ENCODE data around the gene LSM10. TPM values are rescaled to one million over a fixed set of nuclear protein-coding genes. Genes with fewer than 3 reads are reported as not detected.
A peak's percentile ranks its signal among the peaks of the same experiment; 100 is the strongest.

Gene LSM10
- total RNA-seq, 1 experiment from 2014 or later: 42.2 TPM

DNA sequence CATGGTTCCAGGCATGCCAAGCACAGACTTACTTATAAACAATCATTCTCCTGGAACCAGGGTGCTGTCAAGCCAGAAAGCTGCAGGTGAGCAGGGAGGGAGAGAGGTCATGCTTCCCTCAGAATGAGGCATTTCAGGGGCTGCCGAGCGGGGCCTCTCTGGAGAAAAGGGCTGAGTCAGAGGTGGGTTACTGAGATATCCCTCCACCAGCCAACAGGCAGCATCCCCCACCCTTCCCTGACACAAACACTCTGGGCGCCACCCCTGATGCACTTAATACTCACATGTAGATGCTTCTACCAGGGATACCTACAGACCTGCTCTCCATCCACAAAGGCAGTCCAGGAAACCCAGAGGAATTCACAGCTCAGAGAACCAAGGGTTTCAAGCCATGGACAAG lies 25.1 kb downstream of the LSM10 start:
- Histone ChIP-seq H3K4me2 (ENCODE audit: insufficient read depth, insufficient read length, low read length) (no peak overlapping the region), H2BK20ac (ENCODE audit: low read depth, low read length, poor library complexity, severe bottlenecking) (no peak overlapping the region), H3K23ac (ENCODE audit: insufficient read length, low read depth, low read length) (no peak overlapping the region), H4K20me1 (ENCODE audit: control insufficient read depth, insufficient read depth, insufficient read length) (no peaks in the 10 kb centered on the region), H3T11ph (ENCODE audit: low read length) (no peak overlapping the region), H4K5ac (ENCODE audit: insufficient read length, low read depth, low read length) (no peak overlapping the region), H3K23me2 (ENCODE audit: insufficient read length, low read depth, low read length, poor library complexity, severe bottlenecking) (no peaks in the 10 kb centered on the region), H2AK5ac (ENCODE audit: insufficient read length, low read length) (no peak overlapping the region), H2BK12ac (ENCODE audit: insufficient read length, low read depth, low read length) (no peak overlapping the region), H3K79me2 (ENCODE audit: insufficient read depth, low read length) (peaks cover 3% of the 10 kb centered on the region; the same call in 1 of the 2 replicates), H3K56ac (ENCODE audit: insufficient read length, low read depth, low read length) (no peak overlapping the region), H3K9ac (ENCODE audit: extremely low read depth, insufficient read length, low read length) (no peak overlapping the region), H3K18ac (ENCODE audit: insufficient read length, low read depth, low read length) (no peak overlapping the region), H3K4me1 (ENCODE audit: insufficient read depth, low read length) (peaks cover 12% of the 10 kb centered on the region; the same call in 1 of the 2 replicates), H4K8ac (replicated peaks; ENCODE audit: insufficient read length, low read depth, low read length) (no peak overlapping the region), H2BK5ac (ENCODE audit: insufficient read length, low read length) (no peak overlapping the region), H3K4ac (ENCODE audit: low read depth, low read length) (no peak overlapping the region), H3K27ac (ENCODE audit: insufficient read length, low read depth, low read length) (peak overlapping the region; percentile 65), H3K27me3 (ENCODE audit: insufficient read depth, low read length) (no peaks in the 10 kb centered on the region), H4K91ac (ENCODE audit: insufficient read length, low read depth, low read length) (no peak overlapping the region), H2BK120ac (ENCODE audit: low read depth, low read length, poor library complexity, severe bottlenecking) (no peak overlapping the region), H3K14ac (ENCODE audit: insufficient read depth, low read length) (no peak overlapping the region), H3K79me1 (ENCODE audit: insufficient read depth, low read depth, low read length, poor library complexity, severe bottlenecking) (no peaks in the 10 kb centered on the region), H3K9me3 (ENCODE audit: control insufficient read depth, low read depth, low read length) (no peaks in the 10 kb centered on the region), H2AFZ (ENCODE audit: low read length) (no peak overlapping the region), H2BK15ac (ENCODE audit: low read depth, low read length) (no peak overlapping the region)
- Mint-ChIP-seq H3K4me3 (peak overlapping the region in 1 of 2 experiments; percentile 44; a peak in 2 of 5 replicates), H3K27me3 (ENCODE audit: low read depth) (no peaks in the 10 kb centered on the region), H3K27ac (peak overlapping the region; percentile 70 to 95 (median 95); a peak in 4 of 7 replicates), H3K9me3 (no peaks in the 10 kb centered on the region), H3K36me3 (ENCODE audit: insufficient read depth in 1 of 3, low read depth in 3 of 3) (peaks cover 0 to 8% (median 0%) of the 10 kb centered on the region in 3 experiments; a peak in 3 of 7 replicates), H3K4me1 (peaks cover 38 to 44% of the 10 kb centered on the region in 2 experiments)
- TF ChIP-seq, protein P1, sequence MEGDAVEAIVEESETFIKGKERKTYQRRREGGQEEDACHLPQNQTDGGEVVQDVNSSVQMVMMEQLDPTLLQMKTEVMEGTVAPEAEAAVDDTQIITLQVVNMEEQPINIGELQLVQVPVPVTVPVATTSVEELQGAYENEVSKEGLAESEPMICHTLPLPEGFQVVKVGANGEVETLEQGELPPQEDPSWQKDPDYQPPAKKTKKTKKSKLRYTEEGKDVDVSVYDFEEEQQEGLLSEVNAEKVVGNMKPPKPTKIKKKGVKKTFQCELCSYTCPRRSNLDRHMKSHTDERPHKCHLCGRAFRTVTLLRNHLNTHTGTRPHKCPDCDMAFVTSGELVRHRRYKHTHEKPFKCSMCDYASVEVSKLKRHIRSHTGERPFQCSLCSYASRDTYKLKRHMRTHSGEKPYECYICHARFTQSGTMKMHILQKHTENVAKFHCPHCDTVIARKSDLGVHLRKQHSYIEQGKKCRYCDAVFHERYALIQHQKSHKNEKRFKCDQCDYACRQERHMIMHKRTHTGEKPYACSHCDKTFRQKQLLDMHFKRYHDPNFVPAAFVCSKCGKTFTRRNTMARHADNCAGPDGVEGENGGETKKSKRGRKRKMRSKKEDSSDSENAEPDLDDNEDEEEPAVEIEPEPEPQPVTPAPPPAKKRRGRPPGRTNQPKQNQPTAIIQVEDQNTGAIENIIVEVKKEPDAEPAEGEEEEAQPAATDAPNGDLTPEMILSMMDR (conservative IDR thresholded peaks at IDR 0.05): no peak
- DNase-seq: no peak
- no CpG with 5 or more reads among the region's 3 CpGs for WGBS (ENCODE audit: extremely low coverage, insufficient read length, low lambda C conversion rate)
